BE2C (cell line): ENCODE measurements around the gene GSKIP.
"Not testable (repeated sequence)": the region's sequence is repeated elsewhere in the genome, so short reads cannot be mapped to it uniquely, and the experiment has no call there.

ENCODE experiments used
- DNase-seq: peaks from one replicate; pipeline ENCODE4 v3.0.0-alpha.2; 2020
- H3K27me3 ChIP-seq: fragments of 250-450 bp; sonication (Bioruptor Pico); 2 replicates; pipeline ENCODE4 v1.5.1; 2020; ENCODE audit warnings: mild to moderate bottlenecking
- H3K36me3 ChIP-seq: fragments of 250-450 bp; sonication (Bioruptor Pico); 2 replicates; pipeline ENCODE4 v1.5.1; 2020; ENCODE audit warnings: mild to moderate bottlenecking
- H3K4me1 ChIP-seq: fragments of 250-450 bp; sonication (Bioruptor Pico); 2 replicates; pipeline ENCODE4 v1.5.1; 2020
- H3K4me3 ChIP-seq: 2 replicates; pipeline ENCODE4 v1.5.1; 2011; ENCODE audit warnings: low read depth, low read length
- H3K9me3 ChIP-seq: fragments of 250-450 bp; sonication (Bioruptor Pico); 2 replicates; pipeline ENCODE4 v1.5.1; 2020
- CTCF ChIP-seq: IDR thresholded peaks from 2 replicates; pipeline ENCODE4 v1.5.1; 2012; ENCODE audit warnings: mild to moderate bottlenecking, low read depth, low read length

GSKIP gene

GRCh38 chr14:96341323-96341722 lies 22.0 kb upstream of the GSKIP start:
- no peak for TF ChIP-seq CTCF
- Histone ChIP-seq H3K4me1 (no peaks in the 10 kb centered on the region), H3K9me3 (no peaks in the 10 kb centered on the region), H3K36me3 (peaks cover 13% of the 10 kb centered on the region), H3K27me3 (no peaks in the 10 kb centered on the region), H3K4me3 (no peak overlapping the region)
- no peak for DNase-seq

- Histone ChIP-seq H3K4me1 (no peaks in the 10 kb centered on the region), H3K36me3 (no peaks in the 10 kb centered on the region; the same call in 1 of the 2 replicates), H3K9me3 (no peaks in the 10 kb centered on the region), H3K4me3 (no peak overlapping the region), H3K27me3 (no peaks in the 10 kb centered on the region)
- TF ChIP-seq CTCF: no peak
- no peak for DNase-seq
Observed at GRCh38 chr14:96345669-96346068, 17.7 kb upstream of the GSKIP start.

DNA sequence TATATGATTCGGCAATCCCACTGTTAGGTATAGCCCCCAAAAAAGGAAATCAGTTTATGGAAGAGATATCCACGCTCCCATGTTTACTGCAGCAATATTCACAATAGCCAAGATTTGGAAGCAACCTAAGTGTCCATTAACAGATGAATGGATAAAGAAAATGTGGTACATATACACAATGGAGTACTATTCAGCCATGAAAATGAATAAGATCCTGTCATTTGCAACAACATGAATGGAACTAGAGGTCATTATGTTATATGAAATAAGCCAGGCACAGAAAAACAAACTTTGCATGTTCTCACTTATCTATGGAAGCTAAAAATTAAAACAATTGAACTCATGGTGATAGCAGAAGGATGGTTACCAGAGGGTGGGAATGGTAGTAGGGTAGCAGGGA lies 15.4 kb upstream of the GSKIP start:
- H3K4me3 ChIP-seq, DNase-seq, H3K36me3 ChIP-seq, H3K27me3 ChIP-seq, H3K4me1 ChIP-seq, H3K9me3 ChIP-seq: not testable (repeated sequence)

DNA sequence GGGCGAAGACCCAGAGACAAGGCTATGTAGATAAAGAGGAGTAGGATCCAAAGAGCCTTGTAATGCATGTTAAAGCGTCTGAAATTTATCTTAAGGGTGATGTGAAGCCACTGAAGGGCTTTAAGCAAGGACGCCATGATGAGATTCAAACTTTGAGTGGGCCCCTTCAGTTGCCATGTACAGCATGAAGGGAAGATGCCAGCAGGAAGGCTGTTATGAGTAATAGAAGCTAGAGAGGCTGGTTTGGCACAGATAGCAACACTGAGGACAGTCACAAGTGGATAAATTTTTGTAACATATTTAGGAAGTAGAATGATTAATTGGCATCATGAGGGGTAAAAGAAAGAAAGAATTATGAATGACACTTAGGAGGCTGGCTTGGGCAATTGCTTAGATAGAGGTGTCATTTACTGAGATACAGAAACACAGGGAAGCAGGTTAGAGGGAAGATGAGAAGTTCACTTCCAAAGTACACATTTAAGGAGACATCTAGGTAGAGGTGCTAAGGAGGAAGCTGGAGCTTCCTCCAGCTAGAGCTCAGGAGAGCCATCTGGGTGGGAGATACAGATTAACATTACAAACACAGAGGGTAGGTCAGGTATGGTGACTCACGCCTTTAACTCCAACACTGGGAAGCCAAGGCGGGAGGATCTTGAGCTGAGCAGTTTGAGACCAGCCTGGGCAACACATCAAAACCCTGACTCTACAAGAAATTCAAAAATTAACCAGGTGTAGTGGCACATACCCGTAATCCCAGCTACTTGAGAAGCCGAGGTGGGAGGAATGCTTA lies 13.8 kb upstream of the GSKIP start:
- Histone ChIP-seq H3K4me1 (no peaks in the 10 kb centered on the region), H3K4me3 (no peak overlapping the region), H3K9me3 (no peaks in the 10 kb centered on the region; the same call in 1 of the 2 replicates), H3K36me3 (no peaks in the 10 kb centered on the region), H3K27me3 (no peaks in the 10 kb centered on the region)
- TF ChIP-seq CTCF: no peak
- no peak for DNase-seq

DNA sequence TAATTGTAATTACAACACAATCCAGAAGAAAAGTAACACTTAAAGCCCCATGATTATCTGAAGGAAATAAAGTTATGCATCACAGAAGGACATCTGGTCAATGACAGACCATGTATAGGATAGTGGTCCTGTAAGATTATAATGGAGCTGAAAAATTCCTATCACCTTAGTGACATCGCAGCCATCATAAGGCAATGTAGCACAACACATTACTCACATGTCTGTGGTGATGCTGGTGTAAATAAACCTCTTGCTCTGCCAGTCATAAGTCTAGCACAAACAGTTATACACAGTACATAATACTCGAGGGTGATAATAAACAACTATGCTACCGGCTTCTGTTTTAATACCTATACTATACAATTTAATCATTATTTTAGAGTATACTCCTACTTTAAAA lies 11.3 kb upstream of the GSKIP start:
- DNase-seq: no peak
- H3K4me1 ChIP-seq: no peaks in the 10 kb centered on the region
- H3K27me3 ChIP-seq: no peaks in the 10 kb centered on the region
- H3K36me3 ChIP-seq: no peaks in the 10 kb centered on the region
- H3K4me3 ChIP-seq: no peak overlapping the region
- TF ChIP-seq CTCF: no peak
- no peaks in the 10 kb centered on the region; the same call in 1 of the 2 replicates for H3K9me3 ChIP-seq

DNA sequence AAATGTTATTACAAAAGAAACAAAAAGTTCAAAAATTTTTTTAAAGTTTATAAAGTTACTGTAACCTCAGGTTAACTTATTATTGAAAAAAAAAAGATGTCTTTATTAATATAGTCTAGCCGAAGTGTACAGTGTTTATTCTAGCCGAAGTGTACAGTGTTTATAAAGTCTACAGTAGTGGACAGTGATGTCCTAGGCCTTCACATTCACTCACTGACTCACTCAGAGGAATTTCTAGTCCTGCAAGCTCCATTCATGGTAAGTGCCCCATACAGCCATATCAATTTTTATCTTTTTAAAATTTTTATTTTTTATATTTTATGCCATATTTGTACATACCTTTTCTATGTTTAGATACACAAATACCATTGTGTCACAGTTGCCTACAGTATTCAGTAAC lies 10.6 kb upstream of the GSKIP start:
- Histone ChIP-seq H3K4me1 (no peaks in the 10 kb centered on the region), H3K4me3 (no peak overlapping the region), H3K36me3 (no peaks in the 10 kb centered on the region), H3K9me3 (no peaks in the 10 kb centered on the region; the same call in 1 of the 2 replicates), H3K27me3 (no peaks in the 10 kb centered on the region)
- DNase-seq: no peak
- TF ChIP-seq CTCF: no peak
